Dedifferentiated amniotic fluid mesenchymal stem cell (primary cell): Measurements from ENCODE around the gene SLCO2B1.
"Not testable (repeated sequence)": the region's sequence is repeated elsewhere in the genome, so short reads cannot be mapped to it uniquely, and the experiment has no call there.

Experiments used
- DNase-seq: peaks from one replicate; pipeline ENCODE4 v3.0.0-alpha.2; 2016; ENCODE audit errors: extremely low spot score

SLCO2B1 gene

DNA sequence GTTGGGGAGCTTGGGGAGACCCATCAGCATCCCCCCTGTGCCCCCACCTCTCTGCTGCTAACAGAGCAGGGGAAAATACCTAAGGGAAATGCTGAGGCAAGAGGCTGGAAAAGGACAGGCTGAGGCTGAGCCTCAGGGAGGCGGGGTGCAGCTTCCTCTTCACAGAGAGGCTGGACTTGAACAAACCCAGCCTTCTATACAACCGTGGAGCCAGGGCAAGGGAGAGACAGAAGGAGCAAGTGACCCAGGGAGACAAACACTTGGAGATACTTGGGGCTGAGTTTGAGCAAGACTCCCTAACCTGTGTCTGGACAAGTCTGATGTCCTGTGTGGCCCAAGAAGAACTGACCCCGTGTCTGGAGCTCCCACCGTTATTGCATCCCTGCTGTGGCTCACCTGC is at the start of gene SLCO2B1:
Gene SLCO2B1, plus strand, starts transcription at position 229 of the 400 bp plus-strand sequence. CDS start 275 bp downstream, outside the sequence.
- no peak for DNase-seq

- DNase-seq: no peak
Observed at GRCh38 chr11:75101424-75102128, 49.3 kb upstream of the SLCO2B1 start.

DNA sequence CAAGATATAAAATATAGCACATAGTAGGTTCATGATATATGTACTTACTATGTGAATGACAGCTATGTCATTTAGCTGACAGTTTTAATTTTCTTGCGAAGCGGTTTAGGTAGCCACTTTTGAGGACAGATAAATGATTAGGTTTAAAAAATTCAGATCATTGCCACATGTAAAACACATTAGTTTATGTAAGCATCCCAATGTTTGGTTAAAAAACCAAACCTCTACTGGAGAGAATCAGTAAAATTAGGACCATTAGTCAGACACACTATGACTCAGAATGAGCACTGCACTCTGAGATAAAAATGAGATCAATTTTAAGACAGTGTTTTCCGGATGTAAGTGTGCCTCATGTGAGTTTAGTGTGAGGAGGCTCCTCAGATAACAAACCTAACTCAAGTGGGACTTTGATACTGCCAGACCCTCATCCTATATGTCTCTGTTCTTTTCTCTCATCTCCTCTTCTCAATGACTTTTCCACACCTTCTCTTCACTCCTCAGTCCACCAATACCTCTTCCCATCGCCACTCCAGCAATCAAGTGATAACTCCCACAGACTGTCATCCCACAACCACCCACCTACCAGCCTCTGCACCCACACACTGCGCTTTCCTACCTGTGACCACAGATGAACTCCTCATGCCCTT is 47.4 kb upstream of the SLCO2B1 start:
- DNase-seq: no peak

- DNase-seq: no peak
Observed at GRCh38 chr11:75105462-75105925, 45.4 kb upstream of the SLCO2B1 start.

- DNase-seq: not testable (repeated sequence)
Observed at GRCh38 chr11:75105967-75106681, 44.8 kb upstream of the SLCO2B1 start.

GRCh38 chr11:75107187-75107586 is 43.7 kb upstream of the SLCO2B1 start:
- DNase-seq: no peak

DNA sequence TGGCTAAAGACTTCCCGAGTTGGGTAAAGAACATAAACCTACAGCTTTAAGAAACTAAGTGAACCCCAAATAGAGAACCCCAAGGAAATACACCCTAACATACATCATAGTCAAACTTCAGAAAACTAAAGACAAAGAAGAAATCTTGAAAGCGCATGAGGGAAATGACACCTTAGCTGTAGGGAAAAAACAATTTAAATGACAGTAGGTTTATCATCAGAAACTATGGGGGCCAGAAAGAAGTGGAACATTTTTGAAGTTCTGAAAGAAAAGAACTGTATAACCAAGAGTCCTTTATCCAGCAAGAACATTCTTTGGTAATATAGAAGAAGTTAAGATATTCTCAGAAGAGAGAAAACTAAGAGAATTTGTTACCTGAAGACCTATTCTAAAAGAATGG is 38.7 kb upstream of the SLCO2B1 start:
- DNase-seq: no peak

DNA sequence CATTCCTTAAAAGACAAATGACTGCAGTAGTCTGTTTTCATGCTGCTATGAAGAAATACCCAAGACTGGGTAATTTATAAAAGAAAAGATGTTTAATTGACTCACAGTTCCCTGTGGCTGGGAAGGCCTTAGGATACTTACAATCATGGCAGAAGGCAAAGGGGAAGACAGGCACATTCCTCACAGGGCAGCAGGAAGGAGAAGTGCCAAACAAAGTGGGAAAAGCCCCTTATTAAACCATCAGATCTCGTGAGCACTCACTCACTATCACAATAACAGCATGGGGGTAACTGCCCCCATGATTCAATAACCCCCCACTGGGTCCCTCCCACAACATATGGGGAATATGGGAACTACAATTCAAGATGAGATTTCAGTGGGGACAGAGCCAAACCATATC is 37.9 kb upstream of the SLCO2B1 start:
- DNase-seq: no peak

GRCh38 chr11:75114465-75114864 is 36.4 kb upstream of the SLCO2B1 start:
- no peak for DNase-seq

- DNase-seq: no peak
Observed at GRCh38 chr11:75118577-75118976, 32.3 kb upstream of the SLCO2B1 start.

DNA sequence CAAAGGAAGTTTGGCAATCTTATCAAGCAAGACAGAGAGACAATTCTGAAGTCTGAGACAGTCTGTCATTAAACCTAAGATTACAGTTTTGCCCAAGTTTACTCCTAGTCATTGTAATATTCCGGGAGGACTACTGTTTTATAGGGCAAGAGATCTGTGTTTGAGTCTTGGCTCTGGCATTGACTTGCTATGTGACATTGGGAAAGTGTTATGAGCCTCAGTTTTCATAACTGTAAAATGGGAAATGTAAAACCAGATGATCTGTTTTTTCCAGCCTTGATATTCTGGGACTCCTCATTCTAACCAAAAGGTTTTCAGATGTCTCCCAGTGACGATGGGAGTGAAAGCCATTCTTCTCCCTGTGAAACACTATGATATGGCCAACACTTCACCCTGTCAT is 24.3 kb upstream of the SLCO2B1 start:
- DNase-seq: no peak

DNA sequence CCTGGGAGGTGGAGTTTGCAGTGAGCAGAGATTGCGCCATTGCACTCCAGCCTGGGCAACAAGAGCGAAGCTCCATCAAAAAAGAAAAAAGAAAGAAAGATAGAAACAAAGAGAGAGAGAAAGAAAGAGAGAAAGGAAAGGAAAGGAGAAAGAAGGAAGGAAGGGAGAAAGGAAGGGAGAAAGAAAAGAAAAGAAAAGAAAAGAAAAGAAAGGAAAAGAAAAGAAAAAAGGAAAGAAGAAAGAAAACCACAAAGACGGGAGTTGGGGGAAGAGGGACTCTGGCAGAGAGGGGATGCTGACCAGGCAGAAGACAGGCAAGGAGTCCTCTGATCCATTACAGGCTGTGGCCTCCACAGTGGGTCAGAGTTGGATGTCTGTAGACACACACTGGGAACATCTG is 18.8 kb upstream of the SLCO2B1 start:
- DNase-seq: no peak

- no peak for DNase-seq
Observed at GRCh38 chr11:75133976-75134375, 16.9 kb upstream of the SLCO2B1 start.

DNA sequence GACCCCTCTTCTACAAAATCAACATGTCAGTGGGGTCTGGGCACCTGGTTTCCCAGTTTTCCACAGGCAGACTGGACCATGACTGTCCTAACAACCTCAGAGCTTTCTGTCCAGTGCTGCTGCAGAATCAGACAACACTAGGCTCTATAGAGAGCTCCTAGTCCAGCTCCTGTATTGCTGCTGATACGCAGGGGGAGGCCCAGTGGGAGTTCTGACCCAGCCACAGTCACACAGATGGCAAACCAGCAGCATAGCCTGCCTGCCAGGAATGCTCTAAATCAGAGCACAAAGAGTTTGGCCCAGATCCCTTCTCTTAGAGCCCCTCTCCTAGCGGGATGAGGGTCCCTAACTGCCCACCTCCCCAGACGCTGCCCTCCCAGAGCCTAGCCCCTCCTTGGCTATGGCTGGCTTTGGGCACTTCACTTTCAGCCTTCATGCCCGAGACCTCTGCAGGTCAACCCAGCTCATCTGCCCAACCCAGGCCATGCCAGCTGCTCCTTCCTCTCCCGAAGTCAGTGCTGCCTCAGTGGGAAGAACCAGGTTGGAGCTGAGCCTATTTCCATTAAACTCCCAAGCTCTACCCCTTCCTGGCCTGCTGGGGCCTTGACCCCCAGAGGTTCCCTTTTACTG is 15.8 kb upstream of the SLCO2B1 start:
- DNase-seq: no peak

- no peak for DNase-seq
Observed at GRCh38 chr11:75135651-75136050, 15.3 kb upstream of the SLCO2B1 start.

DNA sequence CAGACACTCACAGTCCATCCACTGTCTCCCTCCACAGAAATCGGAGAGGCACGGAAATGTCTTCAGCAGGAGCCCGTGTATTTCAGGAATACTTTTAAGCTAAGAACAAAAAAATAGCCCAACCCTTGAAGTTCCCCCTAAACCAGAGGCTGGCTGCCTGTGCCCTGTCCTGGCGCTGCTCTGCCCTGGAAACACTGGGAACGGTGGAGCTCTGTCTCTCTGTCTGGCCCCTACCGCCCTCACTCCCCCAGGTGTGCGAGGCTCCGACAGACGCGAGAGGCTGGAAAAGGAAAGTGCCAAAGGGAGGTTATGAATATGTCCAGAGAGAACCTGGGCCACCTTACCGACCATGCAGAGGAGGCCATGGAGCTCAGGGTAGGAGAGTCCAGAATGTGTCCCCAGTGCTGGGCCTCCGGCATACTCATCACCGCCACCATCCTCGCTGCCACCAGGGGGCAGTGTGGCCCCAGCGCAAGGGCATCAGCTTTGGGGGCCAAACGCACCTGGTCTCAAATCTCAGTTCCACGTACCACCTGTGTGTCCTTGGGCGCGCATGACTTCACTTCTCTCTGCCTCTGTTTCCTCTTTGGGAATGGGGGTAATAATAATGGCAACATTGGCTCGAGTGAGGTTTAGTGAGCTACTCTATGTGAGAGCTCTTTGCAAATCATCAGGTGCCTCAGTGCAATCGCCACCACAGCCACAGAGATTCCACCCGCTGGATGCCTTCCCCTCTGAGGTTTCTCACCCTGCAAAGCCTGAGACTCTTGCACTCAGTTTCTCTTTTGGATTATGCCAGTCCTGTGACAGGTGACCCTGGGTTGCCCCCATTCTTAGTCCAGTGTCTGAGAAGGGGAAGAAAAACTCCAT is 10.4 kb upstream of the SLCO2B1 start:
- DNase-seq: no peak

GRCh38 chr11:75141166-75141565 is 9.7 kb upstream of the SLCO2B1 start:
- no peak for DNase-seq

GRCh38 chr11:75142714-75143419 is 8.0 kb upstream of the SLCO2B1 start:
- DNase-seq: peak; percentile 78

DNA sequence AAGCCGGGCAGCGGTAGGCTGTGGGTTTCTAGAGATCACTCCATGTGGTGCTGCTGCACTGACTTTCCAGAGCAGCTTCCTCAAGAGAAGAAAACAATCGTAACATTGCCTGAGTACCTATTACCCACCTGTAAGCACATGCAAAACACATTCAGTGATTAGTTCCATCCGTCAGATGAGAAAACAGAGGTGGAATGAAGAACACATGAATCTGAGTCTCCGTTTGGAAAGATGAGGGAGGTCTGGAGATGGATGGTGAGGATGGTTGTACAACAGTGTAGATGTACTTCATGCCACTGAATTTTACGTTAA is 7.5 kb upstream of the SLCO2B1 start:
- no peak for DNase-seq

- no peak for DNase-seq
Observed at GRCh38 chr11:75144716-75145014, 6.2 kb upstream of the SLCO2B1 start.
